HG03060 (cell line): Measurements from ENCODE around the gene TERB1.

Source experiments
- ATAC-seq: cut with Tn5 transposase; IDR thresholded peaks from one replicate; pipeline ENCODE4 v1.9.1; 2021; ENCODE audit warnings: low read depth, moderate number of reproducible peaks; ENCODE audit not compliant: unreplicated experiment

TERB1 gene

GRCh38 chr16:66713076-66713475 lies 88.3 kb downstream of the TERB1 start:
- no peak for ATAC-seq

- ATAC-seq = no peak
These were observed 88.9 kb downstream of the TERB1 start for GRCh38 chr16:66712512-66712911.

DNA sequence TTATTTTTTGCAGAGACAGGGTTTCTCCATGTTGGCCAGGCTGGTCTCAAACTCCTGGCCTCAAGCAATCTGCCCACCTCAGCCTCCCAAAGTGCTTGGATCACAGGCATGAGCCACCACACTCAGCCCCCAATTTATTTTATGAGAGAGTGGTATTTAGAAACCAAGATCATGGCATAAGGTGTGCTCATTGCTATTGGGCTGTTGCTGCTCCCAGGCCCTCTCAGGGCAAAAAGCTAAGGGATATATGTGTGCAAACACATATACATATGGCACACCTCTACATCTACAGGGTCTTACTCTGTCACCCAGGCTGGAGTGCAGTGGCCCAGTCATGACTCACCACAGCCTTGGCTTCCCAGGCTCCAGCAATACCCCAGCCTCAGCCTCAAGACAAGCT lies 89.8 kb downstream of the TERB1 start:
- no peak for ATAC-seq

DNA sequence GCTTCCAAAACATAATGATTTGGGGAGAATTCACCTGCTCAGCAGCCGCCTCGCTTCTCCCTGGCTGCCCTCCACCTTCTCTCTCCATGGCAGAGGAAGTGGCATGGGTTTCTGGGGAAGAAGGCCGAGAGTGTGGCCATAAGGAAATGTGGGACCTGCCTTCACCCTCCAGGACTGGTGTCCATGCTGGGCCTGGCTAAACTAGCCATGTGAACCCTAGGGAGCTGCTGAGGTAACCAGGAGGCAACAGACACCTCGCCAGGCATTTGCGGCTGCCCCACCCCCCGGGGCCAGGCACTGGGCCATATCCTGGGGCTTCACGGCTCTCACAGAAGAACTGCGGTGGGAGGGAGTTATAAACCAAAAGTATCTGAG lies 94.9 kb downstream of the TERB1 start:
- no peak for ATAC-seq

- no peak for ATAC-seq
These were observed 95.4 kb downstream of the TERB1 start for GRCh38 chr16:66705790-66706505.
